Endodermal cell (in vitro differentiated cells): Measurements from ENCODE around the gene MERTK. TPM values are rescaled to one million over a fixed set of nuclear protein-coding genes. Genes with fewer than 3 reads are reported as not detected.
A peak's percentile ranks its signal among the peaks of the same experiment; 100 is the strongest.

Experiments used
- DNase-seq: peaks from one replicate; pipeline ENCODE4 v3.0.0-alpha.2; 2017
- H3K27ac ChIP-seq: 2 replicates; pipeline ENCODE4 v1.5.1; 2013; ENCODE audit warnings: mild to moderate bottlenecking, low read depth, low read length, moderate library complexity
- H3K27me3 ChIP-seq: 2 replicates; pipeline ENCODE4 v1.6.1; 2013; ENCODE audit warnings: mild to moderate bottlenecking, low read length, moderate library complexity; ENCODE audit not compliant: insufficient read depth, control insufficient read depth, poor library complexity, severe bottlenecking
- H3K36me3 ChIP-seq: 2 replicates; pipeline ENCODE4 v1.7.0; 2013; ENCODE audit warnings: mild to moderate bottlenecking, low read length, moderate library complexity; ENCODE audit not compliant: control insufficient read depth, insufficient read depth
- H3K4me1 ChIP-seq: one replicate; pipeline ENCODE4 v1.7.0; 2013; ENCODE audit warnings: low read length; ENCODE audit not compliant: control insufficient read depth, insufficient read depth
- H3K4me3 ChIP-seq: 2 replicates; pipeline ENCODE4 v1.5.1; 2013; ENCODE audit warnings: mild to moderate bottlenecking, low read length, moderate library complexity
- H3K9ac ChIP-seq: 2 replicates; pipeline ENCODE4 v1.6.1; 2013; ENCODE audit warnings: mild to moderate bottlenecking, low read length, moderate library complexity; ENCODE audit not compliant: poor library complexity, severe bottlenecking; ENCODE audit errors: extremely low read depth
- H3K9me3 ChIP-seq: 2 replicates; pipeline ENCODE4 v1.6.1; 2013; ENCODE audit warnings: mild to moderate bottlenecking, low read length, moderate library complexity; ENCODE audit not compliant: control insufficient read depth
- H3K27ac Mint-ChIP-seq: 2 replicates; pipeline ENCODE4 v1.8.0; 2020; ENCODE audit warnings: mixed read lengths
- H3K27me3 Mint-ChIP-seq: 2 replicates; pipeline ENCODE4 v1.8.0; 2021; ENCODE audit warnings: mild to moderate bottlenecking, mixed read lengths; ENCODE audit not compliant: insufficient read depth
- H3K36me3 Mint-ChIP-seq: 2 replicates; pipeline ENCODE4 v1.8.0; 2020; ENCODE audit warnings: low read depth, mixed read lengths
- H3K4me1 Mint-ChIP-seq: 2 replicates; pipeline ENCODE4 v1.8.0; 2020; ENCODE audit warnings: mixed read lengths
- H3K4me3 Mint-ChIP-seq: 2 replicates; pipeline ENCODE4 v1.8.0; 2020; ENCODE audit warnings: mild to moderate bottlenecking, moderate library complexity, mixed read lengths
- H3K9me3 Mint-ChIP-seq: 2 replicates; pipeline ENCODE4 v1.8.0; 2020; ENCODE audit warnings: mild to moderate bottlenecking, mixed read lengths
- CTCF ChIP-seq: fragments of 200-600 bp; sonication (generic); conservative IDR thresholded peaks from 2 replicates; pipeline ENCODE4 v1.5.0; 2021; ENCODE audit warnings: antibody characterized with exemption, mild to moderate bottlenecking
- WGBS, 2 experiments: methylation state at CpG; one replicate each; pipeline versions ENCODE4 v1.1.5 to v1.1.7; 2013; ENCODE audit warnings: missing lambda C conversion rate in 2 of 2, mixed read lengths in 1 of 2; ENCODE audit not compliant: insufficient coverage in 1 of 2, insufficient read length in 1 of 2; 5-methylcytosine and 5-hydroxymethylcytosine counted together
- total RNA-seq, 2 donors: library from RNA; stranded (reverse); fragmentation: NEBNext Ultra II Directional in 1 of 2; extraction: Animal tissue kit (Norgen Biotek cat#: 25700) in 1 of 2; gene quantifications; 2 replicates in 1 of 2; 3 replicates in 1 of 2; pipeline ENCODE4 v1.2.1, GENCODE V29; 2021

MERTK gene
- total RNA-seq, 2 donors from 2014 or later, result 22.3 to 36.6 TPM

DNA sequence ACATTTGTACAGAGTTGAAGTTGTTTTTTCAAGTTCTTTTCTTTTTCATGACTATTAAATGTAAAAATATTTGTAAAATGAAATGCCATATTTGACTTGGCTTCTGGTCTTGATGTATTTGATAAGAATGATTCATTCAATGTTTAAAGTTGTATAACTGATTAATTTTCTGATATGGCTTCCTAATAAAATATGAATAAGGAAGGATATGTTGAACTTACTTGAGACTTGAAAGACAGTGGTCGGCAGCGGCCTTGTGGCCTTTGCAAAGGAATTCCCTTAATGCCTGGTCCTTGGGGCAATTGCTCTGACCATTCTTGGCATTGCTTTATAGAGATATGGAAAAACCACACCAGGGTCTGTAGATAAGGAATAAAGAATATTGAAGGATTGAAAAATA, 130.8 kb downstream of the MERTK start:
- Histone ChIP-seq H3K27ac (no peak overlapping the region), H3K36me3 (peaks cover 55% of the 10 kb centered on the region), H3K4me1 (no peaks in the 10 kb centered on the region), H3K27me3 (no peaks in the 10 kb centered on the region), H3K9me3 (peaks cover 16% of the 10 kb centered on the region), H3K9ac (no peak overlapping the region), H3K4me3 (no peak overlapping the region)
- H3K4me3 Mint-ChIP-seq, result no peak overlapping the region
- H3K27me3 Mint-ChIP-seq, result no peaks in the 10 kb centered on the region
- H3K9me3 Mint-ChIP-seq, result peaks cover 6% of the 10 kb centered on the region
- TF ChIP-seq CTCF, result no peak
- H3K27ac Mint-ChIP-seq, result no peak overlapping the region
- H3K4me1 Mint-ChIP-seq, result peaks cover 25% of the 10 kb centered on the region
- WGBS, 2 experiments, result 95 to 100% methylated on average over 2 of the region's 2 CpGs
- peaks cover 48% of the 10 kb centered on the region for H3K36me3 Mint-ChIP-seq
- DNase-seq, result no peak

DNA sequence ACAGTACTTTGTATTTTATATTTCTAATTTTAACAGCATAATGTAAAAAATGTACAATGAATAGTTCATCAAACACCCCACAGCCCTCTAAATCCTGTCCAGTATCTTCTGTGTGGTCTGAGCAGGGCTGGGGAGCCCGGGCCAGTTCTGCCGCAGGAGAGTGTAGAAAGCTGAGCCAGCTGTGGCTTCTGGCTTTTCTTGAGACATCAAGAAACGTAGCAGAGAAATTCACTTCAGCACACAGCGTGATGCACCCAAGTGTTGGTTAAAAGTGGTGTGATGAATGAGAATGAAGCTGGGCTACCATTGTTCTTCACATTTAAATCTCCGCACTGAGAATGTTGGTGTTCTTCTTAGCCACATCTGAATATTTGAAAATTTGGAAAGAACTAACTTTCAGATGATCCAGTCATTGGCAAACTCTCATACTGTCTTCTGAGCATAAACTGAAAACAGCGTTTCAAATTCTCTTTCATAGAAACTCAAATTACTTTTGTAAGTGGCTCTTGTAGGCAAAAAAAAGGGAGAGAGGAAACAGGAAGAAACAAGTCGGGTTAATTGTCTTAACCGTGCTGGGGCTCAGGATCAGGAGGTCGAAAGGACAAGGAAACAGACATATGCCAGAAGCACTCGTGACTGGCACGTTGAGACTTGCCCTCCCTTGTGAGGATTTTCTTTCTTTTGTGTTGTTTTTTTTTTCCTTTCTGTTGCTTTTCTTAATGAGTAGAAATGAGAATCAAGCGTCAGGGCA, 133.2 kb downstream of the MERTK start:
- no peaks in the 10 kb centered on the region for H3K27me3 Mint-ChIP-seq
- peak; percentile 77 for DNase-seq
- Histone ChIP-seq H3K36me3 (peaks cover 33% of the 10 kb centered on the region), H3K4me1 (no peaks in the 10 kb centered on the region), H3K9ac (no peak overlapping the region), H3K27ac (peak overlapping the region; percentile 42), H3K9me3 (peaks cover 39% of the 10 kb centered on the region), H3K4me3 (no peak overlapping the region), H3K27me3 (no peaks in the 10 kb centered on the region)
- peaks cover 17% of the 10 kb centered on the region for H3K9me3 Mint-ChIP-seq
- WGBS, 2 experiments, result 26 to 46% methylated on average over 4 to 12 of the region's 12 CpGs
- H3K4me3 Mint-ChIP-seq, result no peak overlapping the region
- H3K4me1 Mint-ChIP-seq, result peaks cover 21% of the 10 kb centered on the region
- peaks cover 33% of the 10 kb centered on the region for H3K36me3 Mint-ChIP-seq
- TF ChIP-seq CTCF, result no peak
- H3K27ac Mint-ChIP-seq, result peak overlapping the region; percentile 86

GRCh38 chr2:112032224-112032586, 133.8 kb downstream of the MERTK start:
- peaks cover 20% of the 10 kb centered on the region for H3K9me3 Mint-ChIP-seq
- Histone ChIP-seq H3K4me1 (no peaks in the 10 kb centered on the region), H3K27me3 (no peaks in the 10 kb centered on the region), H3K4me3 (no peak overlapping the region), H3K27ac (no peak overlapping the region), H3K36me3 (peaks cover 28% of the 10 kb centered on the region), H3K9ac (no peak overlapping the region), H3K9me3 (peaks cover 44% of the 10 kb centered on the region)
- TF ChIP-seq CTCF, result no peak
- H3K27ac Mint-ChIP-seq, result peak overlapping the region; percentile 86
- DNase-seq, result no peak
- H3K4me1 Mint-ChIP-seq, result peaks cover 20% of the 10 kb centered on the region
- no peaks in the 10 kb centered on the region for H3K27me3 Mint-ChIP-seq
- 85 to 88% methylated on average over 3 to 4 of the region's 4 CpGs for WGBS, 2 experiments
- H3K4me3 Mint-ChIP-seq, result no peak overlapping the region
- peaks cover 32% of the 10 kb centered on the region for H3K36me3 Mint-ChIP-seq
